Nucleus accumbens (tissue), 56 donors: ENCODE data around the gene CMC1.
"Not testable (repeated sequence)": the region's sequence is repeated elsewhere in the genome, so short reads cannot be mapped to it uniquely, and the experiment has no call there.

Source experiments
- DNase-seq, 56 donors: peaks; one replicate each; lab custom pipeline; 2025; lab: John Stamatoyannopoulos, UW

Gene CMC1

GRCh38 chr3:28241221-28242160 is at the start of gene CMC1:
Gene CMC1 (plus strand): TSS chr3:28241619. CDS start chr3:28241794, 175 bp downstream.
- peak; percentile 57 to 99 (median 94) for DNase-seq

GRCh38 chr3:28198161-28198560 is 43.3 kb upstream of the CMC1 start:
- DNase-seq: no peak

GRCh38 chr3:28198974-28199373 is 42.4 kb upstream of the CMC1 start:
- DNase-seq: no peak

GRCh38 chr3:28199643-28200042 is 41.8 kb upstream of the CMC1 start:
- DNase-seq: not testable (repeated sequence)

GRCh38 chr3:28200366-28200848 is 41.0 kb upstream of the CMC1 start:
- not testable (repeated sequence) for DNase-seq

DNA sequence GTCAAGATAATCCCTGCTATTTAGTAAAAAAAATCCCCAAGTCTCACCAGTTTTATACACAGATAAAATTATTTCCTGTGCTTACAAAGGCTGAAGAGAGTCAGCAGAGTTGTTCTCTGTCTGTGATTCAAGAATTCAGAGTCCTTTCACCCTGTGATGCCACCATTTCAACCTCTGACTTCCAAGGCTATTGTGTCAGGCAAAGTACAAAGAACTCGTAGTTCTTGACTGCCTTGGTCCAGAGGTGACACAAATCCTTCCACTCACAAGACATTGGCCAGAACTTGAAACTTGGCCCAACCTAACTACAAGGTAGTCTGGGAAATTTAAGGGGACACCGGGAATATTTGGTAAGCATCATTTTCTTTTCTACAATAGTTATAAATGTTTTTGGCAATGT is 34.9 kb upstream of the CMC1 start:
- DNase-seq: no peak

DNA sequence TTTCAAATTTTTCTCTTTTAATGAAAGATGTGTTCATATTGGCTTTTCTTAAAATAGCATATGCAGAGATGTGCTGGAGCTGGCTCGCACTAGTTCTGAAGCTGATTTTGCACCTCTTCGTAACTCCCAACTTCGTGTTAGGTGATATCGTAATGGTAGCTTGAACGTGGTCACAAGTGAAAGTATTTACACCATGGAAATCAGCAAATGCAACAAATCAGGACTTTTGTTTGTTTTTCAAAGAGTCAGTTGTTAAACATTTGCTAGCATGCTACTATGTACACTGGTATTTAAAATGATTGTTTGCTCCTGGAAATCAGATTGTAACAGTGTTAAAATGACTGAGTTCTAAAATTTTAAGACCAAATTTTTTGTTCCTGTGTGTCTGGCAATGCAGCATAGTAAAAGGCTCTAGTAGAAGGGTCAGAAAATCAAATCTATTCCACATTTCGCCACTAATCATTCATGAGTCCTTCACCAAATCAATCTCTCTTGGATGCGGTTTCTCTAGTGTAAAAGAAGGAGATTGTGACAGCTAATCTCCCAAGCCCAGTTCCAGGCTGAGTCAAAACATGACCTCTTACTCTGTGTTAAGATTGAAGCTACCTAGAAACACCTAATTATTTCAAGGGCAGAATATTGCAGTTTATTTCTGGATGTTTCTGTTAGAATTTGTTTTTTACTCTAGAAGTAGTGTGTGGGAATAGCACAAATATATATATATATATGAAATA is 34.3 kb upstream of the CMC1 start:
- no peak for DNase-seq

- no peak for DNase-seq
Measured at GRCh38 chr3:28210968-28211713, 30.3 kb upstream of the CMC1 start.

DNA sequence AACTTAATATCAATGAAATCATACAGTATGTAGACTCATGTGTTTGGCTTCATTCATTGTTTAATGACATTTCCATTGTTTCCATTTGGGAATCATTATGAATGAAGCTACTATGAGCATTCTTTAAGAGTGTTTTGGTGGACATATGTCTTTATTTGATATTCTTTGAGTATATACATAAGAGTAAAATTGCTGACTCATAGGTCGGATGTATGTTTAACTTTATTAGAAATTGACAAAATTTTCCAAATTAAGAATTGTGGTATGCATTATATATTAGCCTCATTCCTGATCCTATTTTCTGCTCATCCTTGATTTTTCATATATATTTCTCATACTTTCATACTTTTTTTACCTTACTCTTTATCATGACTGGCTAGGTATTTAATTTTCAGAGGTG is 28.7 kb upstream of the CMC1 start:
- no peak for DNase-seq

- DNase-seq: no peak
Measured at GRCh38 chr3:28215407-28215806, 26.0 kb upstream of the CMC1 start.

DNA sequence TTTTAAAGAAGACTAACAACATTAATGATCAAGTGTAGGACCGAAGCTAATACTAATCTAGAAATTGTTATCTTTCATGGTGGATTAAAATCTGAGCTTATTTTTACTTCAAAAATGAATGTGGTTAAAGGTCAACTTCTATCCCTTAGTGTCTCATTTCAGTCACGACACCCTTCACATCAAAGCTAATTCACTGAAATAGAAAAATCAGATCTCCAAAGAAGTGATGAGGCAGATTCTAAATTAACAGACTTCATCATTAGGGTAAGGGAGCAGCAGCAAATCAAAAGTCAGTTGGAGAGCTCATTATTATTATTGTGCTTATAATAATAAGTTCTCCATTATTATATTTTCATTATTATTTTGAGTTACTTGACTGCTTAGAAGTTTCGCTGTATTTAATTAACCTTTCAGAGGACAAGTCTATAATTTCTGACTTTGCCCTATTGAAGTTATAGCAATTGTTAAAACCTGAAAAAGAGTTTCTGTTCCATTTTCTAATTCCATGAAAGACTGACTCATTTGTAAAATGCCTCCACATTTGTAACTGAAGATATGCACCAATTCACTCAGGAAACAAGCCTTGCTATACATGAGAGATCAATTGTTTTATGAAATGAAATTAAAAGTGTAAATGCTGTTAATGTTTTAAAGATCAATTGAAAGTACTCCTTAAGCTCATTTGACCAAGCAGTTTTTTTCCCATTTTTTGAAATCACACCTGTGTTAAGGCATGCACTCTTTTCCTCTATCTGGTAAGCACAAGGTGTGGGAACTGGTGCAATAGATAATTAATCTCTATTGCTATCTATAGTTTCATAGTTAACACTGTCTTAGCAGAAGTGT is 23.1 kb upstream of the CMC1 start:
- DNase-seq: no peak

DNA sequence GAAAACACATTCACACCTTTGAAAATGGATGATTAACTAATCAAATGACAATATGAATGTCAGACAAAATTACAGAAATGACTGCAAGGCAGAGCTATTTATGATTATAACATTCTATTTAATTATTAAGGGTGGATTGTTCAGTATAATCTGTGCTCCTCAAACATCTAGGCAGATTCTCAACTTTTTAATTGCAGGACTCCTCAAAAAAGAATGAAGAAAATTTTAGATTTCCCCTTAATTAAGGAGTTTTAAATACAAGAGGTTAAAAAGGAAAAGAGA is 22.6 kb upstream of the CMC1 start:
- DNase-seq: no peak

GRCh38 chr3:28224430-28224829 is 17.0 kb upstream of the CMC1 start:
- DNase-seq: no peak

DNA sequence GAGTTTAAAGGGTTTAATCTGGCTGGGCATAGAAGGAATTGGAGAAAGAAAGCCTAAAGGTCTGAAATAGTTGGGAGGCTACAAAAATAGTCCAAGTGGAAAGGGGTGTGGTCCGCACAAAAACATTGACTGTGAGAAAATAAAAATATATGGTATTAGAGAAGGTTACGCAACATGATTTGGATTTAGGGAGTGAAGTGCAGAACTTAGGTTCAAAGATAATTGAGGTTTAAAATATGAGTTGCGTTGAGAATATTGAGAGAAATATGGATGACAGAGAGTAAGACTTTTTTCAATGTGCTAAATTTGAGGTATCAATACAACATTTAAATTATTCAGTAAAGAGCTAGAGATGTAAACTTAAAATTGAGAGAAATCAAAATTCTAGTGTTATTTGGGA is 15.4 kb upstream of the CMC1 start:
- DNase-seq: no peak

DNA sequence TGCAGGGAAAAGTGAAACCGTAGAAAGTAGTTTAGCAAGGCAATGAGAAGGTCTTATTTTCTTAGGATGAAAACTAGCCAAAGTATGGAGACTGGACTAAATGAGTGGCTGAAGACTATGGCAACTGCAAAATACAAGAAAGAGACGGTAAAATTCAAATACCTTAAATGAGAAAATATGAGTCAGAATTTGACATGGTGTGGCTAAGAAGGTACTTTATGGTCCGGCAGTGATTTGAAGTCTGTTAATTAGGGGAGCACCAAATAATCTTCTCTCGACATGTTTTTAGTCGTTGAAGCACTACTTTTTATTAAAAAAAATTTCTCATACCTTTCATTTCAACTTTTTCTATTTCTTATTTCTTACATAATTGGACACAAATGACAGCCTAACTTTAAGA is 12.8 kb upstream of the CMC1 start:
- no peak for DNase-seq

- no peak for DNase-seq
Measured at GRCh38 chr3:28232659-28233058, 8.8 kb upstream of the CMC1 start.

GRCh38 chr3:28234454-28234853 is 7.0 kb upstream of the CMC1 start:
- no peak for DNase-seq

GRCh38 chr3:28239108-28239507 is 2.3 kb upstream of the CMC1 start:
- no peak for DNase-seq

- DNase-seq: peak in 5 of 56 donors; percentile 1 to 14 (median 3)
Measured at GRCh38 chr3:28240441-28240840, 978 bp upstream of the CMC1 start.

GRCh38 chr3:28242519-28242918 is 1.1 kb downstream of the CMC1 start:
- DNase-seq: no peak
